Measurements from ENCODE around the gene KDM1B.
"Not testable (repeated sequence)": the region's sequence is repeated elsewhere in the genome, so short reads cannot be mapped to it uniquely, and the experiment has no call there.

KDM1B gene

DNA sequence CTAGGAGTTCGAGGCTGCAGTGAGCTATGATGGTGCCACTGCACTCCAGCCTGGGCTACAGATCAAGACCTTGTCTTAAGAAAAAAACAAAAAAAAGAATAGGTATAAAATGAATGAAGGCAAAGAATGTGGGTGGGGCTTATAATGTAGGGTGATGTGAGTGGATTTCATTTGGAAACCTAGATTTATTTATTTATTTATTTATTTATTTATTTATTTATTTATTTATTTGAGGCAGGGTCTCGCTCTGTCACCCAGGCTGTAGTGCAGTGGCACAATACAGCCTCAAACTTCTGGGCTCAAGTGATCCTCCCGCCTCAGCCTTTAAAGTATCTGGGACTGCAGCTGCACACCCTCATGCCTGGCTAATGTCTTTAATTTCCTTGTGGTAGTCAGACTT, 3.8 kb upstream of the KDM1B start:
- DNase-seq: not testable (repeated sequence)

DNA sequence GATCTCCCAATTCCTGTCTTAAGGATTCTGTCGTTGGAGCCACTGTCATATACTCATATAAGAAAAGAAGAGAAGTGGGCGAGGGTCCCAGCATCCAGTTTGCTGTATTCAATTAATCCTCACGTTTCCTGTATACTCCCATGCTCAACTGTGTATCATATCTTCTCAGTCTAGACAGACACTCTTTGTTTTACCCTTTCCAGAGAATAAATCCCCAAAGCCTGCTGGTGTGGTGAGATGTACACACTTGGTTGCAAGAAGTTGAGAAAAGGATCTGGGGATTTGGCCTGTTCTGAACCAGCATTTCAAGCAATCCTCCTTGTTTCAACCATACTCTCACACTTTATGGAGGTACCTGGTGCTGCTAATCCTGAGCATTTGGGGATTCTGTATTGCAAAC, 3.4 kb upstream of the KDM1B start:
- DNase-seq: no peak

DNA sequence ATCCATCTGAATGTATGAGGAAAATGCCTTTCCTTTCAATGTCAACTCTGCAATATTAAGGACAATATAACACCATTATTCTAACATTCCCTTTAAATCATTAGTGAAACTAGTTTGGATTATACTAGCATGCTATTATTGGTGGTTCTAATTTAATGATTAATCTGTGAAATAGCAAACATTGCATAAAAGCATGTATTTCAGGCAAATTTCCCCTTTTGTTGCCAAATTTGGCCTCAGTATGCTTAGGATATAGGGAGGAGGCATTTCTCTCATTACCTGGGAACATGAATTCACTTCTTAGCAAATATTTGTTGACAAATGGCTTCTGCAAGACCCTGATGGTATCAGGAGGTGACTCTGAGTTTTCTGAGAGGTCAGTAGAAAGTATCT, 1.9 kb upstream of the KDM1B start:
- no peak for DNase-seq

DNA sequence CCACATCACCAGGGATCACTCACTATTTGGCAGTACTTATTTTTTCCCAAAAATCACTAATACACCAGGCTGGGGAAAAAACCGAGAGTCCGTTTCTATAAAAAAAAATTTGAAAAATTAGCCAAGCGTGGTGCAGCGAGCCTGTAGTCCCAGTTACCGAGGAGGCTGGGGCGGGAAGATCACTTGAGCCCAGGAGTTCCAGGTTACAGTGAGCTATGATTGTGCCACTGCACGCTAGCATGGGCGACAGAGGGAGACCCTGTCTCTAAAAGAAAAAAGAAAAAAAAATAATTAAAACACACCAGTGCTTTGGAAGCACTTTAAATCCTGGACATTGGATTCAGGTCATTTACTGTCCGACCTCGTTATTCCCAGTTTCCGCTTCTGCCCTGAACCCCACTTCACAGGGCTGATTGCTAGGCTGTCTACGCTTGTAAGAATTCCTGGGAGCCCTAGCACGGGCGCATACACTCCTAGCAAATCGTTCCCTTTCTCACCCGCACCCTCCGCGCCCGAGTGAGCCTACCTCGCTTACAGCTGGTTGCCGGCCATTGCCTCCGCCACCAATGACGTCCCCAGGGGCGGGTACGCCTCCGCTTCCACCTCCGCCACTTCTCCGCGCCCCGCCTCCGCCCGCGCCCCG, 594 bp upstream of the KDM1B start, which contains the start of gene TPMT:
TPMT (minus strand) TSS at position 571 of the 643 bp plus-strand sequence. CDS start 5,950 bp downstream, outside the sequence.
- peak; percentile 90 for DNase-seq

DNA sequence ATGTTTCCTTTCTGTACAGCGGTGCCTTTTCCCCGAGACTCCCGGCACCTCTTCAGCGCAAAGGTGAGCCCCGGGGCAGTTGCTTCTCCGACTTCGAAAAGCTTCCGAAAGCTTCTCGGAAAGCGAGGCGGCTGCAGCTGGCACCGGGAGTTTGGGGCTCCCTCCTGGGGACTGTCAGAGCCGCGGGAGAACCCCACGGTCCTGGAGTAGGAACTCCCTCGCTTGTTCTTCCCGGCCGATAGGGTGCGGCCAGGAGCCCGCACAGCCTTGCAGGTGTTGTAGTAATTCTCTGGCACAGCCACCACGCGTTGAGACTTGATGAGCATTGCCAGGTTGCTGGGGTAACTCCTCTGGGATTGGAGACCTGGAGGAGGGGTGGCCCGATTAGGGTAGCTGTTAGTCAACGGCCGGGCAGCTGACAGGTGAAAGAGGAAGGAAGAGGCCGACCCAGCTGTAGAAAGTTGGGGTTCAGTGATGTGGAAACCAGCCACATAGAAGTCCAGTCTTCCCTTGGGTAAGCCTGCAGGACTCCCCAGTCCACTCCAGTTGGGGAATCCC, 721 bp downstream of the KDM1B start:
- DNase-seq: peak; percentile 72

DNA sequence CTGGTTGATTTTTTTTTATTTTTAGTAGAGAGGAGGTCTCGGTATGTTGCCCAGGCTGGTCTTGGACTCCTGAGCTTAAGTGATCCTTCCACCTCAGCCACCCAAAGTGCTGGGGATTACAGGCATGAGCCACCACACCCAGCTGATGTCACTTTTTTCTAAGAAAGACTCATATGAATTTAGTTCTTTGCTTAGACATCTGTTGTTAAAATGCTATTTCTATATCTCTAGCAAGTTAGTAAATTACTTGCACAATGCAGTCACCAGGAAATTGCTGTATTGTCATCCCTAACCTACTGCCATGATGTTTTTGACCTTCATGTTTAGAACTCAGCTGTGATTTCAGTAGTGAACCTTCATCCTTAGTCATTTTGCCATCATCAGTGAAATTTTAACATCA, 5.7 kb downstream of the KDM1B start:
- DNase-seq: no peak

DNA sequence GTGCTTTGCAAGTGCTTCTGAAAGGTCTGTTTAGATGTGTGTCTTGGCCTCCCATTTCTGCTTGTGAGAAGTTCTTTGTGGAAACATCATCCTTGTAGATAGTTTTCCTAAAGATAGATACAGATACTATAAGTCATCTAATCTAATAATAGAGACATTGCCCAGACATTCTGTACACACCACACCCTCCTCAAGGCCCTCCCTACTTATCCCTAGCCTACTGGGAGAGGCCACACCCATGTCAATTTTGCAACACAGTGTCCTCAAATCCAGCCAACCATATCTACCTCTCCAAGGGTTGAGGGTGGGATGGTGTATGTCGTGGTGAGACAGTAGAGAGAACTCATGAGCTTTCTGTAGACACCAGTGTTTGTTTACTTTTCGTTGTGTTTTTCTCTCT, 6.2 kb downstream of the KDM1B start:
- DNase-seq: no peak

DNA sequence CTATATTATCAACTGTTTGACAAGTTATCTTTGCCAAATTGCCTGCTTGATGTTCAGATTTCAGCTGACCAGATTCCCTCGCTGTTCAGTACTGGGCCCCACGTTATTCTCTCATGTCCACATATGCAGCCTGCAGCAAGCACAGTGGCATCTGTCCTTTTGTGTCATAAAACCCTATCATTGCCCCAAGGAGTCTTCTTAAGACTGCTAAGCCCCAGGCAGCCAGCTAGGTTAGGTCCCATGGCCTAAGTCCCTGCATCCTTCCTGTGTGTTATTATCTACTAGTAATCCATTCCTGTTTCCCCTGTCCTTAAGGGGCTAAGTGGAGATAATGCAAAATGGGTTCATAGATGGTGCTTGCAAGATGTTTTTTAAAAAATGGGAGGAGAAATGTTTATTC, 7.2 kb downstream of the KDM1B start:
- DNase-seq: no peak

DNA sequence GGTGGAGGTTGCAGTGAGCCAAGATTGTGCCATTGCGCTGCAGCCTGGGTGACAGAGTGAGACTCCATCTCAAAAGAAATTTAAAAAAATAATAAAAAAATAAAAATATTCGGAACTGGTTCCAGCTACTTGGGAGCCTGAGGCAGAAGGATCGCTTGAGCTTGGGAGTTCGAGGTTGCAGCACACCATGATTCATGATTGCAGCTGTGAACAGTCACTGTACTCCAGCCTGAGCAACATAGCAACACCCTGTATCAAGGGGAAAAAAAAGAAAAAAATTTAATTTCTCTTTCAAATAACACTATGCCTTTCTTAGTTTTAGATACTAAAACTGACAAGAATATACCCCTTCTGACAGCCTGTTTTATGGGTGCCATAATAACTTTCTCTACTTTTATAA, 10.5 kb downstream of the KDM1B start:
- DNase-seq: no peak

DNA sequence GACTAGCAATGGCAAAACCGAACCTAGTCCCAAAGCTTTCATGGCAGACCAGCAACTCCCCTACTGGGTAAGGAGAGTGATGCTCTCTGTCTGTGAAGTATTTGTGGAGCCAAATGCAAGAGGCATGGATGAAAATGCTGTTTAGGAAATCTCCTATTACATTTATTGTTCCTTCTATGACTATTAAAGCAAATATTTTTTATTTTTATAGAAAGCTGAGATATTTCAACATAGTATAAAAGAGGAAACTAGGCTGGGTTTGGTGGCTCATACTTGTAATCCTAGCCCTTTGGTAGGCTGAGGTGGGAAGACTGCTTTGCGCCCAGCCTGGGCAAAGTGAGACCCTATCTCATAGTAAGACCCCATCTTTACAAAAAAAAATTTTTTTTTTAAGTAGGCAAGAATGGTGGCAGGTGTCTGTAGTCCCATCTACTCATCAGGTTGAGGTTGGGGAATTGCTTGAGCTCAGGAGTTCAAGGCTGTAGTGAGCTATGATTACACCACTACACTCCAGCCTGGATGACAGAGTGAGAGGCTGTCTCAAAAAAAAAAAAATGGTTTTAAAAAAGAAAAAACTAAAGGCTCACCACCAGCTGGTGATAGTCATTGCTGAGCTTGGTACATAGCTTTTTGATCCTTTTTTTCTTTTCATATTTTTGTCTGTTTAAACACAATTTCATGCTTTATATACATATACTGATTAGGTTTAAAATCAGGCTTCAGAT, 11.3 kb downstream of the KDM1B start:
- DNase-seq: no peak

DNA sequence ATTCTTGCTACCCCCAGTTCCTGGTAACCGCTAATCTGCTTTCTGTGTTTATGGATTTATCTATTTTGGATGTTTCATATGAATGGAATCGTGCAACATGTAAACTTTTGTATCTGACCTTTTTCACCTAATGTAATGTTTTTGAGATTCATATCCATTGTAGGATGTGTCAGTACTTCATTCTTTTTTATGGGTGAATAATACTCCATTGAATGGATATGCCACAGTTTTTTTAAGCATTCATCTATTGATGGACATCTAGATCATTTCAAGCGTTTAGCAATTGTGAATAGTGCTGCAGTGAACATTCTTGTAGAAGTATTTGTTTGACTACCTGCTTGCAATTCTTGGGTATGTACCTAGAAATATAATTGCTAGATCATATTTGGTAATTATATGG, 13.0 kb downstream of the KDM1B start:
- no peak for DNase-seq

DNA sequence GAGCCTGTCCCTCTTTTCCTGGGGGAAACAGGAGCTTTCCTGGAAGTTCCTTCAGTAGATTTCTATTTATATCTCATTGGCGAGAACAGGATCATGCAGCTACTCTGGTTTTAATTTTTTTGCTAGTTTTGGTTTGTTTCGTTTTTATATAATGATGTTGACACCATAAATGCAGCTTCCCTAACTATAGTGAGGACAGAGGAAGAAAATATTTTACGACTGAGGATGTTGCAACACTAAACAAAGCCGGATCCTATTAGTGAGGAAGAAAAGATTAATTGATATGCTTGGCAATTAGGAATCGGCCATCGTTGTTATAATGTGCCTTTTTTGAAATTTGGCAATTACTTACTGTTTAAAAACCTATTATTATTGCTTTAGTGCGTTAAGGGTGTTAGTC, 16.6 kb downstream of the KDM1B start:
- no peak for DNase-seq

DNA sequence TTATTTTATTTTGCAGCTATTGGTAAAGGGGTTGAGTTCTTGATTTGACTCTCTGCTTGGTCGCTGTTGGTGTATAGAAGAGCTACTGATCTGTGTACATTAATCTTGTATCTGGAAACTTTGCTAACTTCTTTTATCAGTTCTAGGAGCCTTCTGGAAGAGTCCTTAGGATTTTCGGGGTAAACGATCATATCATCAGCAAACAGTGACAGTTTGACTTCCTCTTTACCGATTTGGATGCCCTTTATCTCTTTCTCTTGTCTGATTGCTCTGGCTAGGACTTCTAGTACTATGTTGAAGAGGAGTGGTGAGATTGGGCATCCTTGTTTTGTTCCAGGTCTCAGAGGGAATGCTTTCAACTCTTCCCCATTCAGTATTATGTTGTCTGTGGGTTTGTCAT, 21.0 kb downstream of the KDM1B start:
- DNase-seq: not testable (repeated sequence)

DNA sequence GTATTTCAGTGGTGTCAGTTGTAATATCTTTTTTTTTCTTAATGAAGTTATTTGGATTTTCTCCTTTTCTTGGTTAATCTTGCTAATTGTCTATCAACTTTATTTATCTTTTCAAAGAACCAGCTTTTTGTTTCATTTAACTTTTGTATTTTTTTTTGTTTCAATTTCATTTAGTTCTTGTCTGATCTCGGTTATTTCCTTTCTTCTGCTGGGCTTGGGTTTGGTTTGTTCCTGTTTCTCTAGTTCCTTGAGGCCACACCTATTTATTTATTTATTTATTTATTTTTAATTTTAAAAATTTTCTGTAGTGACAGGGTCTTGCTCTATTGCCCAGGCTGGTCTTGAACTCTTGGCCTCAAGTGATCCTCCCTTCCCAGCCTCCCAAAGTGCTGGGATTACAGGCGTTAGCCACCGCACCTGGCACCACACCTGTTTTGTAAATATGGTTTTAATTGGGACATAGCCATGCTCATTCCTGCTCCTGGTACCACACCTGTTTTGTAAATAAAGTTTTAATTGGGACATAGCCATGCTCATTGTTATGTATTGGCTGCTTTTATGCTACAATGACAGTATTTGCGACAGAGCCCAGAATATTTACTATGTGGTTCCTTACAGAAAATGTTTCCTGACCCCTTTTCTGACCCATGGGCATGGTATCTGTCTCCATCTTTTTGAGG, 22.2 kb downstream of the KDM1B start:
- no peak for DNase-seq

DNA sequence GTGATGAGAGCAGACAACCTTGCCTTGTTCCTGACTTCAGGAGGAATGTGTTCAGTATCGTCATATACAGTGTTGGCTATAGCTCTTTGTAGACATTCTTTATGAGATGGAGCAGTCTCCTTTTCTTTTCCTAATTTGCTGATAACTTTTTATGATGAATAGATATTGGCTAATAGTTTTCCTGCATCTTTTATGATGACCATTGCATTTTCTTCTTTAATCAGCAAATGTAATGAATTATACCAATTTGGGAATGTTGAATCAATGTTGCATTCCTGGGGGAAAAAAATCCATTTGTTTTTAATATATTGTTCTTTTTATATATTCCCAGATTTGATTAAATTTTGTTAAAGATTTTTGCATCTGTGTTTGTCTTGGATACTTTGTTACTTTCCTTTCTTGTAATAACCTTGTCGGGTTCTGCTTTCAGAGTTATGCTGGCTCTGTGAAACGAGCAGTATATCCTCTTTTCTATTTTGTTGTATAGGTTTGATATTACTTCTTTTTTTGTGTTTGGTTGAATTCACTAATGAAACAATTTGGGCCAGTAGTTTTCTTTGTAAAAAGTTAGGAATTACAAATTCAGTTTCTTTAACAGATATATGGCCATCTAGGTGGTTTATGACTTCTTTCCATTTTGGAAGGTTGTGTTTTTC, 23.9 kb downstream of the KDM1B start:
- DNase-seq: no peak

DNA sequence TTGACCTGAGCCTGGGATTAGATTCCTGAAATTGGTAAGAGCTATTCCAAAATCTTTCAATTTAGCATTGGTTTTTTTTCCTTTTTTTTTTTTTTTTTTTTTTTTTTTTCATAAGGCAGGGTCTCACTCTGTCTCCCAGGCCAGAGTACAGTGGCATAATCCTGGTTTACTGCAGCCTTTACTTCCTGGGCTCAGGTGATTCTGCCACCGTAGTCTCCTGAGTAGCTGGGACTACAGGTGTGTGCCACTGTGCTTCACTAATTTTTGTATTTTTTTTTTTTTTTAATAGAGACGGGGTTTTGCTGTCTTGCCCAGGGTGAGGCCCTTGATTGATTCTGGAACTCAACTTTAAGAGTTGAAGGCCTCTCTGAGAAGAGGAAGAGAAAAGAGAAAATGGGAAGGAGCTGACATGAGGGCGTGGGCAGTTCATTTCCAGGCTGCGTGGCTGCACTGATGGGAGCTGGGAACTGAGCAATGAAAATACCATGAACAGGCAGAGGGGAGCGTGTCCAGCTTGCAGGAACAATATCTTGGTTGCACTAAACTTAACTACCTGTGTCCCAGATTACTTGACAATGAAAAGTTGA, 24.6 kb downstream of the KDM1B start:
- no peak for DNase-seq

DNA sequence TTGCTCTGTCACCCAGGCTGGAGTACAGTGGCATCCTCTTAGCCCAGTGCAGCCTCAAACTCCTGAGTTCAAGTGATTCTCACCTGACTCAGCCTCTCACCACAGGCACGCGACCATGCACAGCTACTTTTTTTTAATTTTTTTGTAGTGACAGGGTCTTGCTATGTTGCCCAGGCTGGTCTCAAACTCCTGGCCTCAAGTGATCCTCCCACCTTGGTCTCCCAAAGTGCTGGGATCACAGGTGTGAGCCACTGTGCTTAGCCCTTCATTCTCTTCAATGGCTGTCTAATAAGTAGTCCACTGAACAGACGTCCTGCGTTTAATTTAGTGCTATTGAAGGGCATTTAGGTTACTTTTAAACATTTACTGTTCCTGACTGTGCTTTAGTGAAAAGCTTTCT, 27.3 kb downstream of the KDM1B start:
- DNase-seq: no peak

DNA sequence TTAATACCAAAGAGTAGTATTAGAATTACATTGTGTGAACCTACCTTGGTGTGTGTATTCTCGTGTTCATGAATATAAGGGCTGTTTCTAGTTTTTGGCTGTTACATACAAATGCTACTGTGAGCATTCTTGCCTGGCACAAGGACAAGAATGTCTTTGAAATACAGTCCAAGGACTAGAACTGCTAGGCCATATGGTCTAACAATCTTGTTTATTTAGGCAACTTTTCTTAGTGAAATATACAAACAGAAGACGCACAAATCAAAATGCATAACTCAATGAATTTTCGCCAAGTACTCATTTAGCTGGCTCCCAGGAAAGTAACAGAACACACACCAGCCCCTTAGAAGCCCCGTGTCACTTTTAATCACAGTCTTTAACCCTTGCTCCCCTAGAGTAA, 28.5 kb downstream of the KDM1B start:
- DNase-seq: no peak

DNA sequence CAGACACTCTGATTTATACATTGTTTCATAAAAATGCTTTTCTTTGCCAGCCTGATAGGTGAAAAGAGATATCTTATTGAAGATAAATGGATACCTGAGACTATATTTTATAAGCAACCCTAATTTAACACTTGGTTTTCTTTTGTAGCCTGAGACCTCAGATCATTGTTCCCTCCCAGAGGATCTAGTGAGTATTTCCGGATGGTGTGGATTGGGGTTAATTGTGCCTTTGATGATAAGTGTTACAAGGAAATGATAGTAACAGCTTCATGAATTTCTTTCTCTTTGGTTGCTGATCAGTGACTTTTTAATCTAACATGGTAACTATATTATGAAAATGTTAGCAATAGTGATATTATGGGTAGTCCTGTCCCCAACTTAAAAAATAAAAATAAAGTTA, 30.4 kb downstream of the KDM1B start:
- DNase-seq: no peak

DNA sequence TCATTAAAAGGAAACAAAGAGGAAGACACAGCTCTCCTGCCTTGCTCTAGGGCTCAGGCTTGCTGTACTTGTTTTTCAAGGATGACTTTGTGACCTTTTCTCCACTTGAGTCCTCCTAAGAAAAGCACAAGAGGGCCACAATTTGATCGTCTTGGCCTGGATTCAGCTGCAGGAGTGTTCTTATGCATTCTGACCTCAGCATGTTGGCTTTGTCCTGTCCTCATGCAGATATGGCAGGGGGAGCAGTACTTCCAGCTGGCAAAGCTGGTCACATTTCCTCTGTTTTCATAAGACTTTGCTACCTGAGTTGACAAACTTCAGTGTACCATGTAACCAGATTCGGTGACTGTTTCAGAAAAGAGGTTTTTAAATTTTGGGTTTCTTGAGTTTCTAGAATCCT, 30.8 kb downstream of the KDM1B start:
- DNase-seq: no peak

DNA sequence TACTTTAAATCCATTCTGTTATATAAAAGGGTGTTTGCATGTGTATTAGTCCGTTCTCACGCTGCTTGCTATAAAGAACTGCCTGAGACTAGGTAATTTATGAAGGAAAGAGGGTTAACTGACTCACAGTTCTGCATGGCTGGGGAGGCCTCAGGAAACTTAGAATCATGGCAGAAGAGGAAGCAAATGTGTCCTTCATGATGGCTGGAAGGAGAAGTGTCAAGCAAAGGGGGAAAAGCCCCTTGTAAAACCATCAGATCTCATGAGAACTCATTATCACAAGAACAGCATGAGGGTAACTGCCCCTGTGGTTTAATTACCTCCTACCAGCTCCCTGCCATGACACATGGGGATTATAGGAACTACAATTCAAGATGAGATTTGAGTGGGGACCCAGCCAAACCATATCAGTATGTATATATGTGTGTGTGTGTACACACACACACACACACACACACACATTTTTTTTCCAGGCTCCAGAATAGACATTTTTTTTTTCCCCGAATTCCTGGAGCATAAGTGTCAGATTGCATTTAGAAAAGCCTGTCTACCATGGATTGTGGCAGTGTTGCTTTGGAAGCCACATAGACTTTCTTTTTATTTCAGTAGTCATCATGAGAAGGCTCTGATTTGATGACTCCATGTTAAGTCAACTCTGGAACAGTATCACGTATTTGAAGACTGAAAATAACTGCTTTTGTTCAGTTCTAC, 31.5 kb downstream of the KDM1B start:
- no peak for DNase-seq

DNA sequence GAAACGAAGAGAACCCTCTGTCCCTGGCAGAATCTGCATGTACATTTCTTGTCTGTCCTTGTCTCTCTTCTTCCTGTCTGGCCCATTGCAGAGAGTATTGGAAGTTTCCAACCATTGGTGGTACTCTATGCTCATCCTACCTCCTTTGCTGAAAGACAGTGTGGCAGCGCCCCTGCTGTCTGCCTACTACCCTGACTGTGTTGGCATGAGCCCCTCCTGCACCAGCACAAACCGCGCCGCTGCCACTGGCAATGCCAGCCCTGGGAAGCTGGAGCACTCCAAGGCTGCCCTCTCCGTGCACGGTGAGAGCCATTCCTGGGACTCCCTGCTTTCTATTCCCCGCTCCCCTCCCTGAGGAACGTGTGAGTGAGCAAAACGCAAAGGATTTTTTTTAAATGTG, 32.5 kb downstream of the KDM1B start:
- no peak for DNase-seq

Data from NCI-H510A (cell line).